ENCODE data around the gene EBLN1.

EBLN1 gene

DNA sequence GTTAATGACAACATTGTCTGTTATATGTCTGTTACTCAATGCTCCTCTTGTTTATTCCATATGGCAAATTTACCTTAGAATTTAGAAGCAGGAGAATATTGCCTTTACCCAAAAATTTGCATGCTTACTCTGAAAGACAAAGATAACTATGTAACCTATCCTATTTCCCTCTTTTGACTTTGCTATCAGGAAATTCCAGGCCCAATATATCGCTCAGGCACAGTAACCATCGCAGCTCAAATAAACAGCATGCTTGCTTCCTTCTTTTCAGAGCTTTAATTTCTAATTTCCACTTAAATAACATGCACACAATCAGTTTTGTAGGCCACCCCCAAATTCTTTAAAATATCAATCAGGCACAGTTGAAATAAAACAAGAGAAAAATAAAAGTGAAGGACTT lies 57.8 kb downstream of the EBLN1 start:
- TF ChIP-seq, protein P1, sequence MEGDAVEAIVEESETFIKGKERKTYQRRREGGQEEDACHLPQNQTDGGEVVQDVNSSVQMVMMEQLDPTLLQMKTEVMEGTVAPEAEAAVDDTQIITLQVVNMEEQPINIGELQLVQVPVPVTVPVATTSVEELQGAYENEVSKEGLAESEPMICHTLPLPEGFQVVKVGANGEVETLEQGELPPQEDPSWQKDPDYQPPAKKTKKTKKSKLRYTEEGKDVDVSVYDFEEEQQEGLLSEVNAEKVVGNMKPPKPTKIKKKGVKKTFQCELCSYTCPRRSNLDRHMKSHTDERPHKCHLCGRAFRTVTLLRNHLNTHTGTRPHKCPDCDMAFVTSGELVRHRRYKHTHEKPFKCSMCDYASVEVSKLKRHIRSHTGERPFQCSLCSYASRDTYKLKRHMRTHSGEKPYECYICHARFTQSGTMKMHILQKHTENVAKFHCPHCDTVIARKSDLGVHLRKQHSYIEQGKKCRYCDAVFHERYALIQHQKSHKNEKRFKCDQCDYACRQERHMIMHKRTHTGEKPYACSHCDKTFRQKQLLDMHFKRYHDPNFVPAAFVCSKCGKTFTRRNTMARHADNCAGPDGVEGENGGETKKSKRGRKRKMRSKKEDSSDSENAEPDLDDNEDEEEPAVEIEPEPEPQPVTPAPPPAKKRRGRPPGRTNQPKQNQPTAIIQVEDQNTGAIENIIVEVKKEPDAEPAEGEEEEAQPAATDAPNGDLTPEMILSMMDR (IDR thresholded peaks at IDR 0.05; ENCODE audit: low read depth, low read length), result no peak
- H3K4me3 ChIP-seq (ENCODE audit: low read depth, low read length), result no peak overlapping the region

DNA sequence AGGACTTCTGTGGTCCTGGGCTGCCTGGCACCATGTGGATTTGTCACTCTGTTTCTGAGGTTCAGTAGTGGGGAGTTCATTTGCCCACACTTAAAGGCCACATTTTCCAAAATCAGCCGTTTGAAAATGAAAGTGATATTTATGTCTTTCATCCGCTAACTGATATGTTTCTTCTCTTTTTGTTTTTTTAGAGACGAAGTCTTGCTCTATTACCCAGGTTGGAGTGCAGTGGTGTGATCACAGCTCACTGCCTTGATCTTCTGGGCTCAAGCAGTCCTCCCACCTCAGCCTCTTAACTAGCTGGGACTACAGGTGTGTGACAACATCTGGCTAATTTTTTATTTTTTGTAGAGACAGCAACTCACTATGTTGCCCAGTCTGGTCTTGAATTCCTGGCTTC lies 58.6 kb downstream of the EBLN1 start:
- H3K4me3 ChIP-seq (ENCODE audit: low read depth, low read length), result no peak overlapping the region
- TF ChIP-seq, protein P1 (IDR thresholded peaks at IDR 0.05; ENCODE audit: low read depth, low read length), result no peak
